DND-41 (cell line): Measurements from ENCODE around the gene DSCAML1.

Experiments
- ATAC-seq: fragments of 200-7000 bp; cut with Tn5 transposase; 3 replicates; pipeline ENCODE4 v1.9.1; 2021; ENCODE audit warnings: low read depth; ENCODE audit not compliant: insufficient read depth
- DNase-seq: peaks from one replicate; pipeline ENCODE4 v3.0.0-alpha.2; 2020
- H2AFZ ChIP-seq: 2 replicates; pipeline ENCODE4 v1.6.0; 2012; ENCODE audit warnings: low read depth, low read length
- H3K27ac ChIP-seq: 2 replicates; pipeline ENCODE4 v1.5.1; 2012; ENCODE audit warnings: low read length, inconsistent platforms
- H3K27me3 ChIP-seq: fragments of 200-600 bp; sonication (generic); 2 replicates; pipeline ENCODE4 v1.6.0; 2012; ENCODE audit warnings: low read length, mild to moderate bottlenecking, inconsistent platforms; ENCODE audit not compliant: insufficient read depth, poor library complexity
- H3K36me3 ChIP-seq: 2 replicates; pipeline ENCODE4 v1.5.1; 2012; ENCODE audit warnings: low read length, inconsistent platforms; ENCODE audit not compliant: insufficient read depth
- H3K4me1 ChIP-seq: 2 replicates; pipeline ENCODE4 v1.5.1; 2012; ENCODE audit warnings: mild to moderate bottlenecking, low read length; ENCODE audit not compliant: insufficient read depth
- H3K4me2 ChIP-seq: 2 replicates; pipeline ENCODE4 v1.6.0; 2012; ENCODE audit warnings: mild to moderate bottlenecking, moderate library complexity, low read length, inconsistent platforms; ENCODE audit not compliant: insufficient read depth
- H3K4me3 ChIP-seq, 2 experiments: fragments of 200-600 bp in 1 of 2; shearing (Covaris generic) in 1 of 2; 2 replicates each; pipeline ENCODE4 v1.5.1; 2012 to 2016; ENCODE audit warnings: inconsistent platforms in 2 of 2, low read length in 2 of 2, mild to moderate bottlenecking in 2 of 2, low read depth in 1 of 2, moderate library complexity in 1 of 2
- H3K79me2 ChIP-seq: 2 replicates; pipeline ENCODE4 v1.6.0; 2012; ENCODE audit warnings: low read length, inconsistent platforms; ENCODE audit not compliant: insufficient read depth
- H3K9ac ChIP-seq: 2 replicates; pipeline ENCODE4 v1.6.0; 2012; ENCODE audit warnings: low read depth, mild to moderate bottlenecking, inconsistent platforms, low read length, moderate library complexity
- H3K9me3 ChIP-seq: 2 replicates; pipeline ENCODE4 v1.5.1; 2012; ENCODE audit warnings: low read length, moderate library complexity, mild to moderate bottlenecking, inconsistent platforms; ENCODE audit not compliant: insufficient read depth, severe bottlenecking
- H4K20me1 ChIP-seq: 2 replicates; pipeline ENCODE4 v1.6.0; 2012; ENCODE audit warnings: low read length; ENCODE audit not compliant: insufficient read depth
- EZH2 ChIP-seq: IDR thresholded peaks from 3 replicates; pipeline ENCODE4 v1.6.1; 2012; ENCODE audit warnings: borderline replicate concordance, low read depth, mild to moderate bottlenecking, moderate library complexity, low read length, inconsistent platforms; ENCODE audit not compliant: severe bottlenecking
- TF ChIP-seq, protein P1 (sequence below): IDR thresholded peaks from 2 replicates; pipeline ENCODE4 v1.5.1; 2012; ENCODE audit warnings: borderline replicate concordance, low read length, moderate library complexity, mild to moderate bottlenecking; ENCODE audit not compliant: poor library complexity, severe bottlenecking; ENCODE audit errors: extremely low read depth

The DSCAML1 gene

DNA sequence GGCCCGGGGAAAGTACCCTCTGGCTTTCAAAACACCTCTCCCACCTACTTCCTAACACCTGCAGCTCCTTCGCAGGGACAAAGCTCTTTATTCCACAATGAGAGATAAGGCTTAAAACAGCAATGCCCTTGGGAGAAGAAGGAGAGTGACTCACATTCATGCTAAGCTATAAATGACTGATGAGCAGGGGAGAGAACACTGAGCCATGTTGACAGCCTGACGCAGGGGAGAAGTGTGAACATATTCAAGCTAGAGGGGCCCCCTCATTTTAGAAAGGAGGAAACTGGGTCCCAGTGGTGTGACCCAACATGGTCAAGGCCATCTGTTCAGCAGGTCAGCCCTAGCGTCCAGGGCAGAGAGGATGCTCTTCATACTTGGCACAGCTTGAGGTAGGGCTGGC, 171.8 kb downstream of the DSCAML1 start:
- H3K27me3 ChIP-seq = no peaks in the 10 kb centered on the region
- peaks cover 4% of the 10 kb centered on the region for H4K20me1 ChIP-seq
- H3K4me3 ChIP-seq = no peak overlapping the region
- DNase-seq (no peak), ATAC-seq (no peak)
- H3K9me3 ChIP-seq = no peaks in the 10 kb centered on the region
- TF ChIP-seq, protein P1, sequence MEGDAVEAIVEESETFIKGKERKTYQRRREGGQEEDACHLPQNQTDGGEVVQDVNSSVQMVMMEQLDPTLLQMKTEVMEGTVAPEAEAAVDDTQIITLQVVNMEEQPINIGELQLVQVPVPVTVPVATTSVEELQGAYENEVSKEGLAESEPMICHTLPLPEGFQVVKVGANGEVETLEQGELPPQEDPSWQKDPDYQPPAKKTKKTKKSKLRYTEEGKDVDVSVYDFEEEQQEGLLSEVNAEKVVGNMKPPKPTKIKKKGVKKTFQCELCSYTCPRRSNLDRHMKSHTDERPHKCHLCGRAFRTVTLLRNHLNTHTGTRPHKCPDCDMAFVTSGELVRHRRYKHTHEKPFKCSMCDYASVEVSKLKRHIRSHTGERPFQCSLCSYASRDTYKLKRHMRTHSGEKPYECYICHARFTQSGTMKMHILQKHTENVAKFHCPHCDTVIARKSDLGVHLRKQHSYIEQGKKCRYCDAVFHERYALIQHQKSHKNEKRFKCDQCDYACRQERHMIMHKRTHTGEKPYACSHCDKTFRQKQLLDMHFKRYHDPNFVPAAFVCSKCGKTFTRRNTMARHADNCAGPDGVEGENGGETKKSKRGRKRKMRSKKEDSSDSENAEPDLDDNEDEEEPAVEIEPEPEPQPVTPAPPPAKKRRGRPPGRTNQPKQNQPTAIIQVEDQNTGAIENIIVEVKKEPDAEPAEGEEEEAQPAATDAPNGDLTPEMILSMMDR = no peak
- TF ChIP-seq EZH2 = no peak
- H3K4me2 ChIP-seq = no peak overlapping the region
- H3K79me2 ChIP-seq = no peaks in the 10 kb centered on the region
- no peak overlapping the region for H2AFZ ChIP-seq
- H3K9ac ChIP-seq = no peak overlapping the region
- H3K27ac ChIP-seq = no peak overlapping the region
- no peaks in the 10 kb centered on the region for H3K4me1 ChIP-seq
- no peaks in the 10 kb centered on the region for H3K36me3 ChIP-seq

DNA sequence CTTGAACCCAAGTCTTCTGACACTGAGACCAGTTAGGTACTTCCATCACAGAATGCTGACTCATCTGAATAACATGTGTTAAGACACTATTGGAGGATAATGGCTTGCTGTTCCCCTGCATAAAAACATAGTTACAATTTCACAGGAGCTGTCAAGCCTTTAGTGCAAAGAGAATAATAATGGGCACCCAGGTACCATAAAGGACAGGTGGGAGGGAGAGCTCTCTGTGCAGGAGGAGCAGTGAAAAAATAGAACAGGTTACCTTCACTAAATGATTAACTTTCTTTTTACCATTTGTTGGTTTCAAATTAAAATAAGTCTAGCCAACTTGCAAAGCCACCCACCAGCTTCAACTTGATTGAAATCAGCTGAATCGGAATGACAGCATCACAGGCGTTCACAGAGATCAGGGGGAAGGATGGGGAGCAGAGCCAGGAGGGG, 173.2 kb downstream of the DSCAML1 start:
- Histone ChIP-seq H3K9ac (no peak overlapping the region), H2AFZ (no peak overlapping the region), H3K4me3 (no peak overlapping the region), H4K20me1 (no peaks in the 10 kb centered on the region; the same call in none of the 2 replicates), H3K4me1 (no peaks in the 10 kb centered on the region), H3K9me3 (no peaks in the 10 kb centered on the region), H3K36me3 (no peaks in the 10 kb centered on the region), H3K27me3 (no peaks in the 10 kb centered on the region), H3K4me2 (no peak overlapping the region), H3K79me2 (no peaks in the 10 kb centered on the region), H3K27ac (no peak overlapping the region)
- ATAC-seq = no peak
- no peak for TF ChIP-seq EZH2
- TF ChIP-seq, protein P1 = no peak
- DNase-seq = no peak

GRCh38 chr11:117621226-117621625, 175.8 kb downstream of the DSCAML1 start:
- no peaks in the 10 kb centered on the region for H3K9me3 ChIP-seq
- TF ChIP-seq EZH2 = no peak
- TF ChIP-seq, protein P1 = peak; percentile 76
- H3K9ac ChIP-seq = no peak overlapping the region
- no peaks in the 10 kb centered on the region for H3K36me3 ChIP-seq
- DNase-seq (peak; percentile 20), ATAC-seq (no peak)
- no peaks in the 10 kb centered on the region for H3K79me2 ChIP-seq
- no peak overlapping the region for H3K4me3 ChIP-seq
- H3K4me2 ChIP-seq = no peak overlapping the region
- H3K4me1 ChIP-seq = no peaks in the 10 kb centered on the region
- H2AFZ ChIP-seq = no peak overlapping the region
- no peaks in the 10 kb centered on the region; the same call in 1 of the 2 replicates for H4K20me1 ChIP-seq
- no peaks in the 10 kb centered on the region for H3K27me3 ChIP-seq
- no peak overlapping the region for H3K27ac ChIP-seq

GRCh38 chr11:117620659-117621058, 176.4 kb downstream of the DSCAML1 start:
- Histone ChIP-seq H3K9me3 (no peaks in the 10 kb centered on the region), H3K36me3 (no peaks in the 10 kb centered on the region), H3K27ac (no peak overlapping the region), H3K4me3 (no peak overlapping the region), H3K27me3 (no peaks in the 10 kb centered on the region), H3K9ac (no peak overlapping the region), H2AFZ (no peak overlapping the region), H3K4me2 (no peak overlapping the region), H3K79me2 (no peaks in the 10 kb centered on the region), H4K20me1 (no peaks in the 10 kb centered on the region; the same call in 1 of the 2 replicates), H3K4me1 (no peaks in the 10 kb centered on the region)
- DNase-seq (no peak), ATAC-seq (no peak)
- TF ChIP-seq, protein P1 = no peak
- no peak for TF ChIP-seq EZH2
